ENCODE data around the gene RGS19. TPM values are rescaled to one million over a fixed set of nuclear protein-coding genes. Genes with fewer than 3 reads are reported as not detected.

RGS19 gene
- total and polyA plus RNA-seq, 7 donors, result 2.0 to 5.7 (median 3.5) TPM

DNA sequence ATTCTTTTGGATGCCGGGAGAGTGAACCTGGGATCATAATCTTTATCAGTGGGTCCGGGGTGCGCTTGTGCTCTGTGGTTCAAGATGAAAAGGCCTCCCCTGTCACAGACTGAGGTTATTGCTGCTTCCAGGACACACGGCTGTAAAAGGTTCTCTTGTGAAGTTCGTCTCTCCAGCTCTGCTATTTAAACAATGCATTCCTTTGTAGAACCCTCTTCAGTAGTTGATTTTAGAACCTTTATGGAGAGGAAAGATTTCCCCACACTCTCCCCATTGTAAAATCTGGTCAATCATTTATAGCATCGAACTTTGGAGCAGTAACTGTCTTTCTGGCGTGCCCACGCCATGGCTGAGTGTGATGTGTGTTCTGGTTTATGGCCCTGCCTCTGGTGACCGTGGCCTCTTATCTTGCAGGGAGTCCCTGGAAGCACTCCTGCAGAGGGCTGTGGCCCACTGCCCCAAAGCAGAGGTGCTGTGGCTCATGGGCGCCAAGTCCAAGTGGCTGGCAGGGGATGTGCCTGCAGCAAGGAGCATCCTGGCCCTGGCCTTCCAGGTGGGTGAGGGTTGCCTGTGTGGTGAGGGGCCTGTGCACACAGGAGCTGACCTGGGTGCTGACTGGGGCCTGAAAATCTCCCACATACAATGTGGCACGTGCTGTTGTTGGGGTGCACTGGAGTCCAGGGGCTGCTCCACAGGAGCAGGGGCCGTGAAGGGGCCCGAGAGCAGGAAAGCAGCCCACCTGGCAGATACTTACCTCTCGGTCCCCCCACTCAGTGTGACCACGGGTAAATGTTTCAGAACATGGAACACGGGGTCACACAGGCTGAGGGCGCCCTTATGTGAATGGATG lies 55.0 kb downstream of the RGS19 start:
- no peaks in the 10 kb centered on the region for H3K27me3 ChIP-seq (ENCODE audit: insufficient read depth in 3 of 3, low read length in 2 of 3)
- no peak for DNase-seq
- no peak for ATAC-seq
- WGBS, 3 donors, result 92 to 95% (median 93%) methylated on average over 17 of the region's 17 CpGs
- no peaks in the 10 kb centered on the region for H3K9me3 ChIP-seq
- intact Hi-C loops (cut with DNase I), result no loop called here
- no peak overlapping the region for H3K27ac ChIP-seq
- no peaks in the 10 kb centered on the region for H3K4me1 ChIP-seq
- TF ChIP-seq, protein P1, sequence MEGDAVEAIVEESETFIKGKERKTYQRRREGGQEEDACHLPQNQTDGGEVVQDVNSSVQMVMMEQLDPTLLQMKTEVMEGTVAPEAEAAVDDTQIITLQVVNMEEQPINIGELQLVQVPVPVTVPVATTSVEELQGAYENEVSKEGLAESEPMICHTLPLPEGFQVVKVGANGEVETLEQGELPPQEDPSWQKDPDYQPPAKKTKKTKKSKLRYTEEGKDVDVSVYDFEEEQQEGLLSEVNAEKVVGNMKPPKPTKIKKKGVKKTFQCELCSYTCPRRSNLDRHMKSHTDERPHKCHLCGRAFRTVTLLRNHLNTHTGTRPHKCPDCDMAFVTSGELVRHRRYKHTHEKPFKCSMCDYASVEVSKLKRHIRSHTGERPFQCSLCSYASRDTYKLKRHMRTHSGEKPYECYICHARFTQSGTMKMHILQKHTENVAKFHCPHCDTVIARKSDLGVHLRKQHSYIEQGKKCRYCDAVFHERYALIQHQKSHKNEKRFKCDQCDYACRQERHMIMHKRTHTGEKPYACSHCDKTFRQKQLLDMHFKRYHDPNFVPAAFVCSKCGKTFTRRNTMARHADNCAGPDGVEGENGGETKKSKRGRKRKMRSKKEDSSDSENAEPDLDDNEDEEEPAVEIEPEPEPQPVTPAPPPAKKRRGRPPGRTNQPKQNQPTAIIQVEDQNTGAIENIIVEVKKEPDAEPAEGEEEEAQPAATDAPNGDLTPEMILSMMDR (IDR thresholded peaks at IDR 0.05), result no peak
- H3K4me3 ChIP-seq, result no peak overlapping the region
- peaks cover 0 to 92% of the 10 kb centered on the region in 2 donors for H3K36me3 ChIP-seq (ENCODE audit: insufficient read depth in 1 of 2, low read depth in 1 of 2)

DNA sequence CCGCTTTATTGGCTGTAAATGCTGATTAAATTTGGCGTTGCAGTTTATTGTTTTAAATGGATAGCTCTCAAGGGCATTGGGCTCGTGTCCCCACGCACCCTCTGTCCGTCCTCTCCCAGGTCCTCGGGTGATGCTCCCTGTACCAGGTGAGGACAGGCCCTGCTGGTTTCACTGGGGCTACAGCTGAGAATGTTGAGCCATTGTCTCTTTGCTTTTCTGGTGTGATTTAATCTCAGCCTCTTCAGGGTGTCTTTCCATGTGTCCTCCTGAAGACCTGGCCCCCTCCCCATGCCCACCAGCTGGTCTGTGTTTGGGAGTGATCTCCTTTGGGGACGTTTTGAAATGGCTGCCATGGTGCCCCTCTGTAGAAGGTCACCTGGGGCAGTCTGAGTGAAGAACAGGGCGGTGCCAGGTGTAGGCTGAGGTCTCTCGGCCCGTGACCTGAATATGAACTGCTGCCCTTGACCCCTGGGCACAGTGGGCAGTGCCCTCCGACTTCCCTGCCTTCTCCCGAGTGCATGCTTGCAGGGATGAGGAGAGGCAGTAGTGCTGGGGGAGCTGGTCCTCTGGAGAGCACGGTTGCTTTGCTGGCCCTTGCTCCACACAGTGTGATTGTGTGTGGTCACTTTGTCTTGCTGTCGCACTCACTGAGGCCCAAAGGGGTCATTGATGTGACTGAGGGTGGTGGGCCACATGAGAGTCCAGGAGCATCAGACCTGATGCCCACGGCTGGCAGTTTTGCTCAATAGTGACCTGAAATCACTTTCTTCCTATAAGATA lies 55.8 kb downstream of the RGS19 start:
- no peak for DNase-seq
- intact Hi-C loops (cut with DNase I), result no loop called here
- no peaks in the 10 kb centered on the region for H3K27me3 ChIP-seq (ENCODE audit: insufficient read depth in 3 of 3, low read length in 2 of 3)
- H3K36me3 ChIP-seq (ENCODE audit: insufficient read depth in 1 of 2, low read depth in 1 of 2), result peaks cover 0 to 92% of the 10 kb centered on the region in 2 donors
- H3K4me1 ChIP-seq, result no peaks in the 10 kb centered on the region
- H3K27ac ChIP-seq, result no peak overlapping the region
- H3K9me3 ChIP-seq, result no peaks in the 10 kb centered on the region
- H3K4me3 ChIP-seq, result no peak overlapping the region
- ATAC-seq, result no peak
- 88 to 92% (median 90%) methylated on average over 15 of the region's 15 CpGs for WGBS, 3 donors
- TF ChIP-seq, protein P1 (IDR thresholded peaks at IDR 0.05), result no peak

Other genes starting within 250 kb of the RGS19 start
- gene ZBTB46, start 248.3 kb downstream of the RGS19 start, total RNA-seq, result 1 to 10 TPM; 4.5 to 6.4 (median 5.6) TPM
- 1 to 10 TPM; 1.3 to 3.1 (median 2.2) TPM for gene ZBTB46, start 248.3 kb downstream of the RGS19 start, polyA plus RNA-seq
- not detected for gene ABHD16B, start 218.0 kb downstream of the RGS19 start, total RNA-seq
- 1 to 10 TPM in 1 of 3 donors, under 1 TPM in 2; 0.04 to 3.2 (median 0.34) TPM for gene ABHD16B, start 218.0 kb downstream of the RGS19 start, polyA plus RNA-seq
- 10 to 100 TPM; 40.7 to 56.0 (median 55.1) TPM for gene TPD52L2, start 214.2 kb downstream of the RGS19 start, total RNA-seq
- gene TPD52L2, start 214.2 kb downstream of the RGS19 start, polyA plus RNA-seq, result 100 to 1,000 TPM in 1 of 3 donors, 10 to 100 TPM in 2; 46.7 to 152 (median 89.7) TPM
- gene DNAJC5, start 184.4 kb downstream of the RGS19 start, total RNA-seq, result 10 to 100 TPM; 20.4 to 27.3 (median 23.3) TPM
- 10 to 100 TPM; 13.1 to 33.6 (median 19.7) TPM for gene DNAJC5, start 184.4 kb downstream of the RGS19 start, polyA plus RNA-seq
- gene UCKL1, start 123.1 kb downstream of the RGS19 start, total RNA-seq, result 10 to 100 TPM; 23.2 to 37.0 (median 35.5) TPM
- gene UCKL1, start 123.1 kb downstream of the RGS19 start, polyA plus RNA-seq, result 10 to 100 TPM; 22.9 to 42.4 (median 40.5) TPM
- 10 to 100 TPM in 3 of 4 donors, 1 to 10 TPM in 1; 10.0 to 14.4 (median 12.4) TPM for gene ZNF512B, start 109.6 kb downstream of the RGS19 start, total RNA-seq
- gene ZNF512B, start 109.6 kb downstream of the RGS19 start, polyA plus RNA-seq, result 1 to 10 TPM; 3.3 to 9.1 (median 5.6) TPM
- gene SAMD10, start 99.9 kb downstream of the RGS19 start, total RNA-seq, result under 1 TPM; 0.32 to 0.84 (median 0.55) TPM
- 1 to 10 TPM in 1 of 3 donors, under 1 TPM in 2; 0.44 to 5.5 (median 0.92) TPM for gene SAMD10, start 99.9 kb downstream of the RGS19 start, polyA plus RNA-seq
- gene PRPF6, start 98.4 kb downstream of the RGS19 start, total RNA-seq, result 10 to 100 TPM; 51.0 to 63.1 (median 59.8) TPM
- 10 to 100 TPM; 38.8 to 75.4 (median 52.5) TPM for gene PRPF6, start 98.4 kb downstream of the RGS19 start, polyA plus RNA-seq
- gene C20orf204, start 43.3 kb downstream of the RGS19 start, total RNA-seq, result under 1 TPM; 0.25 to 0.71 (median 0.55) TPM
- under 1 TPM in 2 of 3 donors, not detected in 1; 0.30 to 0.64 TPM for gene C20orf204, start 43.3 kb downstream of the RGS19 start, polyA plus RNA-seq
- gene SOX18, start 29.9 kb downstream of the RGS19 start, total RNA-seq, result 10 to 100 TPM; 11.7 to 50.8 (median 30.5) TPM
- gene SOX18, start 29.9 kb downstream of the RGS19 start, polyA plus RNA-seq, result 10 to 100 TPM in 1 of 3 donors, 1 to 10 TPM in 2; 4.2 to 15.4 (median 6.5) TPM
- gene TCEA2, start 16.3 kb downstream of the RGS19 start, total RNA-seq, result 10 to 100 TPM; 30.2 to 43.4 (median 37.6) TPM
- gene TCEA2, start 16.3 kb downstream of the RGS19 start, polyA plus RNA-seq, result 10 to 100 TPM; 15.1 to 24.9 (median 15.6) TPM
- under 1 TPM; 0.17 to 0.94 (median 0.21) TPM for gene OPRL1, start 564 bp upstream of the RGS19 start, total RNA-seq
- gene OPRL1, start 564 bp upstream of the RGS19 start, polyA plus RNA-seq, result under 1 TPM; 0.03 to 0.08 (median 0.08) TPM
- not detected for gene LKAAEAR1, start 4.9 kb upstream of the RGS19 start, total RNA-seq
- not detected for gene LKAAEAR1, start 4.9 kb upstream of the RGS19 start, polyA plus RNA-seq
- not detected for gene NPBWR2, start 28.0 kb upstream of the RGS19 start, total RNA-seq
- gene NPBWR2, start 28.0 kb upstream of the RGS19 start, polyA plus RNA-seq, result not detected
- not detected for gene MYT1, start 84.9 kb upstream of the RGS19 start, total RNA-seq
- gene MYT1, start 84.9 kb upstream of the RGS19 start, polyA plus RNA-seq, result under 1 TPM in 1 of 3 donors, not detected in 2; under 0.01 TPM
- 10 to 100 TPM; 37.7 to 47.3 (median 41.7) TPM for gene PCMTD2, start 176.2 kb upstream of the RGS19 start, total RNA-seq
- gene PCMTD2, start 176.2 kb upstream of the RGS19 start, polyA plus RNA-seq, result 10 to 100 TPM; 11.7 to 37.8 (median 17.4) TPM